ENCODE data around the gene PGAP6.
"Not testable (repeated sequence)": the region's sequence is repeated elsewhere in the genome, so short reads cannot be mapped to it uniquely, and the experiment has no call there.

The PGAP6 gene

GRCh38 chr16:381789-382717, at the start of gene PGAP6:
Gene PGAP6, minus strand, starts transcription at chr16:381978. Its CDS starts 157 bp downstream, at chr16:381821.
- DNase-seq = no peak

DNA sequence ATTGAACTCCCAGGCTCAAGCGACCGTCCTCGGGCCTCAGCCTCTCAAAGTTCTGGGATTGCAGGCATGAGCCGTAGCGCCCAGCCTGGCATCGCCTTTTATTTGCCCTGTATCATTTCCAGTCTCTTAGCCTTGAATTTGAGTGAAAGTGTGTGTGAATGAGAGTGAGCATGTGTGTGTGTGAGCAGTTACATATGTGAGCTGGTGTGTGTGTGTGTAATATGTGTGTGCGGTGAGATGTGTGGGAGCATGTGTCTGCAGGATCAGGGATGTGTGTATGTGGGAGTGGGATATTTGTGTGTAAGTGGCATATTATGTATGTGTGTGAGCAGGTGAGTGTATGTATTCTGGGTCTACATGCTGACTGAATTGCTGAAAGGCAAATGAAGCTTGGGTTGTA, 49.1 kb upstream of the PGAP6 start:
- DNase-seq = no peak

GRCh38 chr16:427250-427649, 45.5 kb upstream of the PGAP6 start:
- no peak for DNase-seq

GRCh38 chr16:426906-427249, 45.1 kb upstream of the PGAP6 start:
- no peak for DNase-seq

DNA sequence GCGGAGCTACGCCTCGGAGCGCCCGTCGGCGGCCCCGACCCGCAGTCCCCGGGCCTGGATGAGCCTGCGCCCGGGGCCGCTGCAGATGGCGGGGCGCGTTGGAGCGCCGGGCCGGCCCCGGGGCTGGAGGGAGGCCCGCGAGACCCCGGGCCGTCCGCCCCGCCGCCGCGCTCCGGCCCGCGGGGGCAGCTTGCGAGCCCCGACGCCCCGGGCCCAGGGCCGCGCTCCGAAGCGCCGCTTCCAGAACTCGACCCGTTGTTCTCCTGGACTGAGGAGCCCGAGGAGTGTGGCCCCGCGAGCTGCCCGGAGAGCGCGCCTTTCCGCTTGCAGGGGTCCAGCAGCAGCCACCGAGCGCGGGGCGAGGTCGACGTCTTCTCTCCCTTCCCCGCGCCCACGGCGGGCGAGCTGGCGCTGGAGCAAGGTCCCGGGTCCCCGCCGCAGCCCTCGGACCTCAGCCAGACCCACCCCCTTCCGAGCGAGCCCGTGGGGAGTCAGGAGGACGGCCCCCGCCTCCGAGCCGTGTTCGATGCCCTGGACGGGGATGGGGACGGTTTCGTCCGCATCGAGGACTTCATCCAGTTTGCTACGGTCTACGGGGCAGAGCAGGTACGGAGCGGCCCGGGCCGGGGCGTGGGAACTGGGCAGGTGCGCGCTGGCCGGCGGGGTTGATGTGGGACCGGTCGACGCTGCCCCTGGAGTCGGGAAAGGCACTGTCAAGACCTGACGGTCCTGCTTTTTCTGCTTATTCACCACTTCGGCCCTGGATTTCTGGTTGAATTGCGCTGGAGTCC, 44.5 kb upstream of the PGAP6 start:
- DNase-seq = no peak

GRCh38 chr16:425740-426114, 43.9 kb upstream of the PGAP6 start:
- no peak for DNase-seq

DNA sequence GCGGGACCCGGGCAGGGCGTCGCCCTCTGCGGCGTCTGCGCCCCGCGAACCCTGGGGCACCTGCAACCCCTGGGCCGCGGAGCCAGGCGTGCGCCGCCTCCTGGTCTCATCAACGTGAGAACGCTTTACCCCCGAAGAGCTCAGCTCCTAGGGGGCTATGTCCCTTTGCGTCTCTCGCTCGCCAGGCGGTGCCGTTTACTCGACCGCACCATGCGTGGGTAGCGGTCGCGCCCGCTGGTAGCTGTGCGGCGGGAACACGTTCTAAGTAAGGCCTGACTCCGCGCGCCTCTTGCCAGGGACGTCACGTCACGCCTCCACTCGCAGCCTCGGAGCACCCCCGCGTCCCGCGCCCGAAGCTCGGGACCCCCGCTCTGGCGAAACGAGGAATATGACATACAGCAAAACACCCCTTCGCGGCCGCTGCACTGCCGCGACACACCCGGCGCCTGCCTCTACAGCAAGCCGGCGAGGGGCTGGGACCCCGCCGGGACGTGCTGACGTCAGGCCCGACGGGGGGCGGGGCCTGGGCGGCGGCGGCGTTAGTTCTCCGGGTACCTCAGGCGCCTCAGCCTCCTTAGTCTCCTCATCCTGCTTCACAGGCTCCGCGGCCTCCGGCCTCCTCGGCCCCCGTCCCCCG, 43.4 kb upstream of the PGAP6 start, which contains the start of gene RAB11FIP3:
Gene RAB11FIP3, plus strand, starts transcription at position 568 of the 637 bp plus-strand sequence. CDS start 358 bp downstream, outside the sequence.
- peak; percentile 58 for DNase-seq

DNA sequence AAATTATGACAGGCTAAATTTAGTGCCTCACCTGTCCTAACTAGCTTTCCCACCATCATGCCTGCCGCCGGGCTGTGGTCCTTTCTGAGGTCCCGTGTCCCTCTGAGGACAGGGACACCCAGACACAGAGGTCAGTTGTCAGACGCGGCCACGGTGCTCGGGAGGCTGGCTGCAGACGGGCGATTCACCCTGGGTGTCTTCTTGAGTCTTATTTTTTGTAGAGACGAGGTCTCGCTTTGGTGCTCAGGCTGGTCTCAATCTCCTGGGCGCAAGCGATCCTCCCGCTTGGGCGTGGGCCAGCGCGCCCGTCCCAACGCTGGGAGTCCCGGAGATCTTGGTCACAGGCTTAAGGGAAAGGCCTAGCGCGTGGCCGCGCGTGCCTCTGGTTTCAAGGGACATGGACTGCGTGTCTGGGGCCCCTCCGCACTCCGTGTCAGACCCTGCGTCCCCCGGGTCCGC, 42.9 kb upstream of the PGAP6 start:
- DNase-seq = no peak

- DNase-seq = no peak
Measured at GRCh38 chr16:424033-424622, 42.4 kb upstream of the PGAP6 start.

DNA sequence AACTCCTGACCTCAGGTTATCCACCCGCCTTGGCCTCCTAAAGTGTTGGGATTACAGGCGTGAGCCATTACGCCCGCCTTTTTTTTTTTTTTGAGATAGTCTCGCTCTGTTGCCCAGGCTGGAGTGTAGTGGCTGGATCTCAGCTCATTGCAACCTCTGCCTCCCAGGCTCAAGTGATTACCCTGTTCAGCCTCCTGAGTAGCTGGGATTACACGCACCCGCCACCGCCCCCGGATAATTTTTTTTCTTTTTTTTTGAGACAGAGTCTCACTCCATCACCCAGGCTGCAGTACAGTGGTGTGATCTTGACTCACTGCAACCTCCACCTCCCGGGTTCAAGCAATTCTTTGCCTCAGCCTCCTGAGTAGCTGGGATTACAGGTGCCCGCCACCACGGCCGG, 40.4 kb upstream of the PGAP6 start:
- not testable (repeated sequence) for DNase-seq

- DNase-seq = not testable (repeated sequence)
Measured at GRCh38 chr16:415170-415498, 33.4 kb upstream of the PGAP6 start.

DNA sequence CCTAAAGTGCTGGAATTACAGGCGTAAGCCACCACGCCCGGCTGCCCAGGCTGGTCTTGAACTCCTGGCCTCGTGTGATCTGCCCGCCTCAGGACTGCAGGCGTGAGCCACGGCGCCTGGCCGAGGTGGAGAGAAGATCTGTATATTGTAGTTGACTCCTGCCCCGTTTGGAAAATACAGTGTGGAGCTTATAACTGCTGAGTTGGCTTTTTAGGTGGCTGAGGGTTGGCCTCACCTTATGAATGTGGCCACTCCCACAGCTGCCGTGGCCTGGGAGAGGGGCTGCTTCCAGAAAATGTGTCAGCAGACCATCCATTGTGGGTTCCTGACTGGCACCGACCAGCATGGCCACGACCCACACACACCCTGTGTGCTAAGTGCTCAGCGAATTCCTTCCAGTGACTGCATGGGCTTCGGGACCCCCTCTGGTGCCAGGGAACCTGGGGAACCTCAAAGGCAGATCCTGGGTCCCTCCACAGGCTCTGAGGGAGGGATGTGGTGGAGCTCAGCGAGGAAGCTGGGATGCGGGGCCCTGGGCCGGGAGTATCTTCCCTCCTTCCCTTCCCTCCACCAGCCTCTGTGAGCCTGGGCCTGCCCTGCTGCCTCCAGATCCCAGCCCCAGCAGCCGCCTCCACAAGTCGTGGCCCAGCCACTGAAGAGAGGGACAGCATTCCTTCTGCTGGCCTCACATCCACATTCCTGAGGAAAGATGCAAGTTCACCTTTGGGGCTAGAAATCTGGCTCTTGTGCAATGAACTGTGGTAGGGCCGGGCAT, 32.8 kb upstream of the PGAP6 start:
- no peak for DNase-seq

- DNase-seq = no peak
Measured at GRCh38 chr16:411576-412265, 29.9 kb upstream of the PGAP6 start.

GRCh38 chr16:410516-411178, 28.9 kb upstream of the PGAP6 start:
- DNase-seq = no peak

DNA sequence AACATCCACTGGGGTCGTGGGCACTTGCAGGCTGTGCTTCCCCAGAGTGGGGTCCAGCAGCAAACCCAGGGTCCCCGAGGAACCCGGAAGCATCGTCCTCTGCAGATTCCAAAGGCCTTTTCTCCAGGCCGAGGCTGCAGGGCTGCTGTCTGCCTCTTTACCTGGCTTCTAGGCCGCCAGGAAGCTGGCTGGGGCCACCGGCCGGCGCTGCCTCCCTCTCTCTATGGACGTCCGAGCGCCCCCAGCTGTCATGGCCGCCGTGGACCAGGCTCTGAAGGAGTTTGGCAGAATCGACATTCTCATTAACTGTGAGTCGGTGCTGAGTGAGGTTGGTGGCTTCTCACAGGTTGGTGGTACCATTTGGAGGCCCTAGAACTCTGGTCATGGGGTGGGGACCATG, 25.5 kb upstream of the PGAP6 start:
- no peak for DNase-seq

- DNase-seq = no peak
Measured at GRCh38 chr16:405548-406506, 24.0 kb upstream of the PGAP6 start.

- DNase-seq = no peak
Measured at GRCh38 chr16:404971-405486, 23.3 kb upstream of the PGAP6 start.

DNA sequence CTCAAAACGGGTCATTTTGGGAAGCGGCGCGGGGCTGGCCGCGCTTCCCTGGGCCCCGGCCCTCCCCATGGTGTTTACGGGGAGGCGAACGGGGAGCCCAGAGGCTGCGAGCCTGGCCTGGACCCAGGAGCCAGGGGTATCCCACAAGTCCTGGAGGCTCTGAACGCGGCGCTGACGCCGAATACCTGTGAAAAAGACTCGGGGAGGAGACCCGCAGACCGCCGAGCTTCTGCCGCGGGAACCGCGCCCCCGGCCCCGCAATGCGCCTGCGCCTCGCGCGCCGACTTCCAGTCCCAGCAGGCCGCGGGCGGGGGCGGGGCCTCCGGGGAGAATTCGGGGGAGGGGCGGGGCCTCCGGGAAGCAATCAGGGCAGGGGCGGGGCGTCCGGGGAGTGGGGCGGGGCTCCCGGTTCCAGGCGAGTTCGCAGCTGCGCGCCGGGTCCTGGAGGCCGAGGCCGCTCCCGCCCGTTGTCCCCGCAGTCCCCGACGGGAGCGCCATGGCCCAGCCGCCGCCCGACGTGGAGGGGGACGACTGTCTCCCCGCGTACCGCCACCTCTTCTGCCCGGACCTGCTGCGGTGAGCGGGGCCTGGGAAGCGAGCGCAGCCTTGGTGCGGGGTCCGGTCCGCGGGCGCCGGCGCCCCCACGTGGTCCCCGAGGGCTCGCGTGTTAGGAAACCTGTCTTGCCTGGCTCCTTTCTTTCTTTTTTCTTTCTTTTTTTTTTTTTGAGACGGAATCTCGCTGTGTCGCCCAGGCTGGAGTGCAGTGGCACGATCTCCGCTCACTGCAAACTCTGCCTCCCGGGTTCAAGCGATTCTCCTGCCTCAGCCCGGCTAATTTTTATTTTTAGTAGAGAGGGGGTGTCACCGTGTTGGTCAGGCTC, 19.9 kb upstream of the PGAP6 start, which contains the start of gene DECR2:
Gene DECR2, plus strand, starts transcription at position 418 of the 881 bp plus-strand sequence. Its CDS starts 79 bp downstream, at position 497.
- peak; percentile 67 for DNase-seq

Measured in GF-D8 (cell line).